GM21367 (cell line): ENCODE measurements around the gene SLAIN2.
"Not testable (repeated sequence)": the region's sequence is repeated elsewhere in the genome, so short reads cannot be mapped to it uniquely, and the experiment has no call there.

ENCODE experiments used
- ATAC-seq: cut with Tn5 transposase; IDR thresholded peaks from one replicate; pipeline ENCODE4 v1.9.1; 2021; ENCODE audit not compliant: unreplicated experiment

SLAIN2 gene

DNA sequence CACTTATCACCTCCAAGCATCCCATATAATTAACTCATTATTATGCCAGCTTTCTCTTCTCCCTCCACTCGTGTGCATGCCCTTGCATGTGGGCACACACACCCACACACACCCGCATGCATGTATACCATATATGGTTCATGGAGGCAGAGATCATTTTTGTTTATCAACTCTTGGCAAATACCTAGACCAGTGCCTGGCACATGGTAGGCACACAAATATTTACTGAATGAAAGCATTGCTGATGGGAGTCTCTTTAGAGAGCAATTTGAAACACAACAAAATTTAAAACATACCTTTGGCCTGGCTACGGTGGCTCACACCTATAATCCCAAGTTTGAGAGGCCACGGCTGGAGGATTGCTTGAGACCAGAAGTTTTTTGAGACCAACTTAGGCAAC is 90.7 kb downstream of the SLAIN2 start:
- no peak for ATAC-seq

DNA sequence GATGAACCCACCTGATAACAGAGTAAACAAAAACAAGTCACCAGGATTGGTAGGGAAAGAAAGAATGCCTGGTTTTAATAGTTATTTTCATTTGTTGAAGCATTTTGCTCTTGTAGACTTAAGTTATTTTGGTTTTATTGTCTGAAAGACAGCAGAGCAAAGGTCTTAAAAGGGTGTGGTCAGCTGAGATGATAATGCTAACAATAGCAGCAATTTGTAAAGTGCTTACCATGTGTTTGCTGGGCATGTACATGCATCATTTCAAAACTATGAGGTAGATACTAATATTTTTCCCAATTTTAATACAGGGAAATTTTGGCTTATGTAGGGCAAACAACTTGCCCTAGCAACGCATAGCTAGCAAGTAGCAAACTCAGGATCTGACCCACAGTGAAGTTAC is 95.0 kb downstream of the SLAIN2 start:
- no peak for ATAC-seq

DNA sequence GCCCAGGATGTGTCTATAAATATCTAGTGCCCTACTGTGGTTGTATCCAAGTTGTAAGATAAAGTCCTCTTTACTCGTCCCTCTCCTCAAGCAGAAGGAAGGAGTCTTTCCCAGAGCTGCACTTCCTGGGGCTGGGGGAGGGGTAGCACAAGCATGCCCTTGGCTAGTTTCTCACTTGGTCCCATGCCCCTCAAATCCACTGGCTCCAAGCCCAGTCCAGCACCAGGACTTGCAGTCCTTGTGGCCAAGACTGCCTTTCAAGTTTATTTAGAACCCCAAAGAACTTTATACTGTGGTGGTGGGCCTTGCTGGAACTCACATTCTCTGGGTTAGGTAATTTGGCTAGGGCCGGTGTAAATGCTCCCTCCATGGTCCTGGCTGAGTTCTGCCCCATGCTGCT is 98.7 kb downstream of the SLAIN2 start:
- ATAC-seq, result no peak

DNA sequence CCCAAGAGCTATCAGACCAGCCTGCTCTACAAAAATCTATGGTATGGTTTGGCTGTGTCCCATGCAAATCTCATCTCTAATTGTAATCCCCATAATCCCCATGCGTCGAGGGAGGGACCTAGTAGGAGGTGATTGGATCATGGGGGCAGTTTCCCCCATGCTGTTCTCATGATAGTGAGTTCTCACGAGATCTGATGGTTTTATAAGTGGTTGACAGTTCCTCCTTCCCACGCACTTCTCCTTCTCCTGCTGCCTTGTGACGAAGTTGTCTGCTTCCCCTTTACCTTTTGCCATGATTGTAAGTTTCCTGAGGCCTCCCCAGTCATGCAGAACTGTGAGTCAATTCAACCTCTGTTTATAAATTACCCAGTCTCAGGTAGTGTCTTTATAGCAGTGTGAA is 99.6 kb downstream of the SLAIN2 start:
- ATAC-seq, result not testable (repeated sequence)

DNA sequence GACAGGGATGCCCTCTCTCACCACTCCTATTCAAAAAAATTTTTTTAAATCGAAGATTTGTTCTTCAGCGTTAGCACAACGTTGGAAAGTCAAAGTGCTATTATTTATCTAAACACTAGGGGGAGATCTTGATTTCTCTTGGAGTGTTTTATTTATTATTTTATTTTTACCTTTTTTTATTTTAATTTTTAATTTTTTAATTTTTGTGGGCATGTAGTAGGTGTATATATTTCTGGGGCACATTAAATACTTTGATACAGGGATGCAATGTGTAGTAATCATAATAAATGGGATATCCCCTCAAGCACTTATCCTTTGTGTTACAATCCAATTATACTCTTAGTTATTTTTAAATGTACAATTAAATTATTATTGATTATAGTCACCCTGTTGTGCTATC is 104.4 kb downstream of the SLAIN2 start:
- no peak for ATAC-seq

DNA sequence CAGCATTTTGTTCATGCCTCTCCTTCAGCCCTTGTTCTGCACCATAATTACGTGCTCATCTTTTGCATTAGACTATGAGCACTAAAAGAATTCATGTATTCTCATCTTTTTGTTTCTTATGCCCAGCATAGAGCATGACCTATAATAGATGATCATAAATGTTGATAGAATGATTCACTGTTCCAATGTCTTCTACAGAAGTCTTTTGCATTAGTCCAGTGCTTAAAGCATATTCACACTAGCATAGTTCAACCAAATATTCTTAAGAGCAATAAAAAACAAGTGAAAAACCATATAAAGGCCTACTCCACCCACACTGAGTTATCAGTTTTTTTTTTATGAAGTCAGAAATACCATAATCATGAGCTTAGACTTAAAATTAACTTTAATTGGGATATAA is 105.3 kb downstream of the SLAIN2 start:
- ATAC-seq, result no peak

DNA sequence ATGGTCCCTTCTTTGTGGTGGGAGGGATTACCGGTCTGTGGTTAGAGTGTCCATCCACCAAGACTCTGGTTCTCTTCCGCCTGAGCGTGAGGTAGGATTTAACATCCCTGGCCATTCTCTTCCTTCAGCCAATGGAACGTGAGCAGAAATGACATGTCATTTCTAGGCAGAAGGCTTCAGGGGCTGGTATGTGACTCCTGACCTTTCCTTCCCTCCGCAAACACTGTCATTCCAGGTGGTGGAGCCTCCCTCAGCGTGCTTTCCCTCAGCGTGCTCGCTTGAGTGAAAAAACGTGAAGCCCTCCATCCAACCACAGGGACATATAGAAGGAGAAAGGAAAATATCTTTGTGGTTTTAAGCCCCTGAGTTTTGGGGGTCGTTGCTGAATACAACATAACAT is 107.8 kb downstream of the SLAIN2 start:
- ATAC-seq, result no peak

DNA sequence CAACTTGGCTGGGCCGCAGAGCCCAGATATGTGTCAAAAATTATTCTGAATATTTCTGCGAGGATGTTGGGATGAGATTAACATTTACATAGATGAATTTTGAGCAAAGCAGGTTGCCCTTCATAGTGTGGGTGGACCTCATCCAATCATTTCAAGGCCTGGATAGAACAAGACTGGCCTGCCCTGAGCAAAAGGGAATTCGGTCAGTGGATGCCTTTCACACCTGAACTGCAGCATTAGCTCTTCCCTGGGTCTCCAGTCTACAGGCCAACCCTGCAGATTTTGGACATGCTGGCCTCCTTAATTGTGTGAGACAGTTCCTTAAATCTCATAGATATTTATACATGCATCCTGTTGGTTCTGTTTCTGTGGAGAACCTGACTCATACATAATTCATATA is 109.4 kb downstream of the SLAIN2 start:
- no peak for ATAC-seq

DNA sequence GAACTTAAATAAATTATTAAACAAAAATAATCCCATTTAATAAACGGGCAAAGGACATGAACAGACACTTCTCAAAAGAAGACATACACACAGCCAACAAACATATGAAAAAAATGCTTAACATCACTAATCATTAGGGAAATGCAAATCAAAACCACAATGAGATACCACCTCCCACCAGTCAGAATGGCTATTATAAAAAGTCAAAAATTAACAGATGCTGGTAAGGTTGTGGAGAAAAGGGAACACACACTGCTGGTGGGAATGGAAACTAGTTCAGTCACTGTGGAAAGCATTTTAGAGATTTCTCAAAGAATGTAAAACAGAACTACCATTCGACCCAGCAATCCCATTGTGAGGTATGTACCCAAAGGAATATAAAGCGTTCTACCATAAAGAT is 110.3 kb downstream of the SLAIN2 start:
- ATAC-seq, result not testable (repeated sequence)

DNA sequence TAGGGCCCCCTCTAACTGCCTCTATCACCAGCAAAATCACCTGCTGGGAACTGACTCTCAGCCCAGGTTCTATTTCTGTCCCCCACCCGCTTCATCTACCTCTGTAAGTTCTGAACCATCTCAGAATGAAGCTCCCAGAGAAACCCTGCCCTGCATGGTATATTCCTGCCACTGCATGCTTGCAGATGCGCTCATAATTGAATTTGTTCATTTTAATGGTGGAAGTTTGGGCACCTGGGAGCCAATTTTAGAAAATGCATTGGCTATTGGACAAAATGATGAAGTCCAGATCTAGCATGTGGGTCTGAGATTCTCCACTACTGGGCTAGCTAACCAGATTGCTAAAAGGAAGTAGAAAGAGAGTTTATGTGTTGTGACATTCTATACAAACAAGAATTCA is 113.3 kb downstream of the SLAIN2 start:
- no peak for ATAC-seq

DNA sequence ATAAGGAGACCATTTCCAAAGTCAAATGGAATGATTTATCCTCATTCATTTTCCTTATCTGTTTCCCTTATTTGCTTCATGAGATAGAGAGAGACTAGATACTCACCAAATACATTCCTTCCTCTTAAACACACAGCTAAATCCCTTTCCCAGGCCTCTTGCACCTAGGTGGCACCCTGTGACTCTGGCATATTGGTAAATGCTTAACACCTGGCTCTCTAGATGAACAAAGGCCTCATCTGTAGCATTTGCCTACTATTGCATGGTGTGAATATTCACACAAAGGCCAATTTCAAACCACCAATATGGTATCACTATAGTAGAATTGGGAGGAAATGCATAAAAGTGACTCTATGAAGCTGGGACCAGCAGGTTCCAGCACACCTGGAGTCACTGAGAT is 119.7 kb downstream of the SLAIN2 start:
- no peak for ATAC-seq

DNA sequence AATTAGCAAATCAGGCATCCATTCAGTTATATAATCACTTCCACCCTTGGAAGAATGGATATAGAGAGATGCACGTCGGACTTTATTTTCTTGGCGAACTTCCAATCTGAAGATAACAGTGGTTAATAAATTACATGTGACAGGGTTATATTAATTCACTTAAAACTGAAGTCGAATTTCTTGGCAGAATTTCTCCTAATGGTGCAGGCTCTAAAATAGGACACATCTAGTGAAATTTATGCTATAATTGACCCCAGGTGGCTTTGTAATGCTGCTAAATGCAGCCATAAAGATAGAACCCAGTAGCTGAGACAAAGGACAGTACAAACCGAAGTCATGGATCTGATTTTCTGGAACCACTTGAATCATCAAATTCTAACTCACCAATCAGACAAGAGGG is 121.0 kb downstream of the SLAIN2 start:
- no peak for ATAC-seq

DNA sequence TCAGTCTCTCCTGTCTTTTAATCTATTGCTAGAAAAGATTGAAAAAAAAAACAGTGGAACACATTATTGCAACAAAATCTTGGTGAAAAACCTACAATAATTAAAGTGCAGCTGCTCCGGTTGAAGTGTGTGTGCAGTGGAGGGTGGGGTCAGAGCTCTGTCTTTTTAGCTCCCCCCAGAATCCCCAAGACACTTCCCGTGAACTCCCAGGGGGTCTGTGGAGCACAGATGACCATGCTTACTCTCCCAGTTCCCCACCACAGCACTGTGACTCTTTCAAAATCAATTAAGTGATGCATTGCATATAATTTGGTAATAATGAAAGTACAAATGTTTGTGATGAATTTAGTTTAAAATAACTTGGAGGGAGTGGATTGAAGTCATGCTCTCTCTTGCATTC is 126.1 kb downstream of the SLAIN2 start:
- no peak for ATAC-seq

DNA sequence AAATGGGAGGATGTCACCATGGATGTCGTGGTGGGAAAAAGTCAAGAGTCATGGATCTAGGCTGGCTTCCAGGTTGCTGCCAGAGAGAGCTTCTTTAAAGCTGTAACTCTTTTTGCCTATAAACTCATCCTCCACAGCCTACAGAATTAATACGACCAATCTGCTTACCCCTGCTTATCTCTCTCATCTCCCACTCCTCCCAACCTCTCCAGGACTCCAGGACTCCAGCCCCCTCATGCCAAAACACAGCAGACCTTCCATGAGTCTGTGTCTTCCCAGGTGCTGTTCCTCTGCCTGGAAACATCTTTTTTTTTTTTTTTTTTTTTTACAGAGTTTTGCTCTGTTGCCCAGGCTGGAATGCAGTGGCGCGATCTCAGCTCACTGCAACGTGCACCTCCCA is 126.6 kb downstream of the SLAIN2 start:
- ATAC-seq, result no peak

DNA sequence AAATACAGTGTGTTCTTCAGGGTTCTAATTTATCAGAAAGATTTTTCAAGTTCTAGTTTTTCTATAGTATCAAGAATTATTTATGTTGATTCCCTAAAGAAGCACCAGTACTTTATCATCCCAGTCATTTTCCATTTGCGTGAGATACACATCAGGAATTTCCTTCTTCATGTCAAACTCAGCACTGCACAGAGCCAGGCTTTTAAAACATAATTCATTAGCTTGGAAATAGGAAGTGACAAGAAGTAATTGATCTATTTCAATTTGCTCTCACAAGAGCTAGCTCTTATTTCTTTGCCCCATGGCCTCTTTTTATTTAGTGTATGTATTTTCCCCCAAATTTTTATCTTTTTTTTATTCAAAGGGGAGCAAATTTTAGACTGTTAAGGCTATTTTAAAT is 128.8 kb downstream of the SLAIN2 start:
- ATAC-seq, result no peak

DNA sequence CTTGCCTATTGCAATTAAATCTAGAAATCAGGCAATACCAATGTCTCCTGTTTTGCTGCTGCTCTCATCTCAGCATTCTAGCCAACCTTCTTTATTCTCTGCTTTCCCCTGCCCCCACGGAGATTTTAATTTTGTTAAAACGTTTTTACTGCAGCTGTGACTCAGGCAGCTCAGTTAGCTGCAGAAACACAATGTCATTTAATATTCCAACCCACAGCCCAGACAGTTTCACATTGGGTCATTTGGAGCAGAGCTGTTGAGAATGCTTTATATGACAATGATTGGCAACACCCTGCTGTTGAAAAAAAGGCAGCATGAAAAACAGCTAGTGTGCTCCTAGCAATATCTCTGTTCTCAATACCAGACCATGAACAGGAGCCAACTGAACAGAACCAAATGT is 129.2 kb downstream of the SLAIN2 start:
- ATAC-seq, result no peak

DNA sequence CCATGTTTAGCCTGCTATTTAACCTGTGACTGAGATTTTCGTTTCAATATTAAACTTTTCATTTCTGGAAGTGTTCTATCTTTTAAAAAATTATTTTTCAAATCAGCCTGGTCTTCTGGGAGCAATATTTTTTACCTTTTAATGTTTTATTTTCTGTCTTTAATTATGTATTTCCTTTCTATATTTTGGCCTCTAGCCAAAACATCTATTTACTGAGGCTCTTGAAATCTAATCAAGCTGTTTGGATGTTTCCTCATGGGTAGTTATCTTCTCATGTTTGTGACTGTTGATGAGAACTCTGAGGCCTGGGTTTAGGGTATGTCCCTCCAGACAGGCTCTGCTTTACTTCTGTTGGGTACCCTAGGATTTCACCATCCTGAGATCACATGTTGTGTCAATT is 131.5 kb downstream of the SLAIN2 start:
- no peak for ATAC-seq

DNA sequence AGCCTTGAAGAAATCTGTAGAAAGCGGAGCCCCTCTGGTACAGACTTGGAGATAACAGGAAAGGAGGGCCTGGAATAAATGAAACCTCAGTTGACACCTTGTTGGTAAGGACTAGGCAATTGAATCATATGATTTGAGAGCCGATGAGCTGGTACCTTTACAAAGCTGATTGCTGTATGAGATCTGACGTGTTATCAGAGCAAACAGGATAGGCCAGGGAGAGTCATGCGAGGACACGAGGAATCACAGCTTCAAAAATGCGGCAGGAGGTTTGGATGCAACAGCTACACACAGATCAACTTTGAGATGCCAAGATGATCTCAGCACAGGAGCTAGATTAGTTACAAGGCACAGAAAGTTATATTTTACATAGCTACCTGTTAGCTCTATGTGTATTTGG is 134.4 kb downstream of the SLAIN2 start:
- ATAC-seq, result no peak
